HG03175 (cell line): ENCODE measurements around the gene ORM2.

ENCODE experiments used
- ATAC-seq: cut with Tn5 transposase; IDR thresholded peaks from one replicate; pipeline ENCODE4 v1.9.1; 2021; ENCODE audit warnings: mild to moderate bottlenecking, moderate library complexity; ENCODE audit not compliant: unreplicated experiment

The ORM2 gene

GRCh38 chr9:114291886-114292590 is 37.6 kb upstream of the ORM2 start:
- no peak for ATAC-seq

- no peak for ATAC-seq
Measured at GRCh38 chr9:114294664-114295063, 35.0 kb upstream of the ORM2 start.

GRCh38 chr9:114296338-114296737 is 33.3 kb upstream of the ORM2 start:
- no peak for ATAC-seq

- ATAC-seq, result no peak
Measured at GRCh38 chr9:114299286-114300152, 30.1 kb upstream of the ORM2 start.

GRCh38 chr9:114300153-114300845 is 29.4 kb upstream of the ORM2 start:
- ATAC-seq, result no peak

- ATAC-seq, result no peak
Measured at GRCh38 chr9:114300846-114301797, 28.5 kb upstream of the ORM2 start.

GRCh38 chr9:114301798-114302565 is 27.7 kb upstream of the ORM2 start:
- ATAC-seq, result no peak

- no peak for ATAC-seq
Measured at GRCh38 chr9:114302727-114303126, 26.9 kb upstream of the ORM2 start.

- ATAC-seq, result no peak
Measured at GRCh38 chr9:114303571-114303970, 26.1 kb upstream of the ORM2 start.

- no peak for ATAC-seq
Measured at GRCh38 chr9:114303977-114304376, 25.7 kb upstream of the ORM2 start.

GRCh38 chr9:114304416-114305188 is 25.1 kb upstream of the ORM2 start:
- ATAC-seq, result no peak

- no peak for ATAC-seq
Measured at GRCh38 chr9:114307899-114308267, 21.8 kb upstream of the ORM2 start.

- no peak for ATAC-seq
Measured at GRCh38 chr9:114308361-114308950, 21.2 kb upstream of the ORM2 start.

GRCh38 chr9:114309096-114309495 is 20.6 kb upstream of the ORM2 start:
- no peak for ATAC-seq

- no peak for ATAC-seq
Measured at GRCh38 chr9:114310471-114311450, 18.9 kb upstream of the ORM2 start.

- ATAC-seq, result no peak
Measured at GRCh38 chr9:114311571-114312512, 17.8 kb upstream of the ORM2 start.
